Left cardiac atrium (tissue), 4 donors: ENCODE results near the gene ARAF. TPM values are rescaled to one million over a fixed set of nuclear protein-coding genes. Genes with fewer than 3 reads are reported as not detected.

Source experiments
- ATAC-seq, 2 donors: fragments of 200-7000 bp; cut with Tn5 transposase; one replicate each; pipeline ENCODE4 v1.9.1; 2020; ENCODE audit warnings: mild to moderate bottlenecking in 2 of 2, moderate library complexity in 2 of 2
- DNase-seq: peaks from one replicate; pipeline ENCODE4 v3.0.0-alpha.2; 2020
- intact Hi-C, 2 donors: fragments of 100-400 bp; cut with DNase I; formaldehyde crosslinking; loops; one replicate each; pipeline versions ENCODE4 v1.14.1 to v1.15.1; 2022 to 2023
- total RNA-seq, 2 donors: library from RNA; stranded (reverse); fragmentation: NEBNext Ultra II Directional; extraction: Animal tissue kit (Norgen Biotek cat#: 25700); gene quantifications; one replicate each; pipeline ENCODE4 v1.2.1, GENCODE V29; 2021
- donor health status: DM: no; HTN: yes; CAD: no.
- donor health status: DM: no; HTN: yes; CAD: no; lungs with severe emphysema.
- donor health status: DM: yes; HTN: yes; CAD: no.
- donor health status: Dilated cardiomyopathy.

Gene ARAF
- total RNA-seq, 2 donors from 2014 or later = 64.4 to 75.0 TPM

DNA sequence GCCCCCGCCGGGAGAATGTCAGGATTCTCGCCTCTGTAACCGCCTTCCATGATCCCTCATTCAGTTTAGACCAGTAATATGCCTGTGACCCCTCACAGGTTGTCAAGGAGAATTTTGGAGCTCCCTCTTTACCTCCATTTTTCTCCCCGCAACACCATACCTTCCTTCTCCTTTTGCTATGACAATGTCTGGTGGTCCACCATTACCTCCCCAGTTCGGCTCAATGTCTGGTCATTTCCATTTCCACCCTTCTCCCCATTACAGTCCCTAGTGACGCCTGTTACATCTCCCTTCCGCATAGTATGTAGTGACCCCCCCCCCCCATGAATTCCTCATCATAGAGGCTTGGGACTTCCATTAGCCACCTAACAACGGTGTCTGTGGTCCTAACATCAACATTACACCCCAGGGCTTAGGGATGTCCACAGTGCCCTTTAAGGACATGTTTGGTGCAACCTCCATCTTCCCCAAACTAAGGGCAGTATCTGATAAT, 700 bp downstream of the ARAF start:
- intact Hi-C loops = loop anchor here (5.0 to 10.0 kb wide), 2 partner anchors 63 to 81 kb away; partner anchors contain the start of gene CFP (in 1 of the 2)
- DNase-seq (no peak), ATAC-seq (no peak)

DNA sequence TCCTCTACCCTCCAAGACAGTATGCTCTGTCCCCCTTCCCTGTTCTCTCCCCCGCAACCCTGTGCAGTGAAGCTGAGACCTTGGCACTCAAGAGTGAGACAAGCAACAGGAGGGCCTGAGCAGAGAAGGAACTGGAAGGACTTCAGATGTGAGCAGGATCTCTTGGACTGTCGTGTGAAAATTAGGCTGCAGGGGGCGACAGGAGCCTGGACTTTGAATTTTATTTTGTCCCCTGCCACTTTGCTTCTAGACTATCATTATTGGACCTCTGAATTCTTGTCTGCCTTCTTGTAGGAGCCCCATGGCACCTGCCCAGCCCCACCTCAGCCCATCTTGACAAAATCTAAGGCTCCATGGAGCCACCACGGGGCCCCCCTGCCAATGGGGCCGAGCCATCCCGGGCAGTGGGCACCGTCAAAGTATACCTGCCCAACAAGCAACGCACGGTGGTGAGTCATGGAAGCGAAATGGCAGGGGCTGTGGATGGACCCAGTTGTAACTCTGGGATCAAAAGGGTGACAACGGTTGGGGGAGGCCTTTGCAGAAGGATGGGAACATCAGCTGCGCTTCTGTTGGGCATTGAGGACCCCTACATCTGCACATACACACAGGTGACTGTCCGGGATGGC, 1.7 kb downstream of the ARAF start:
- intact Hi-C loops = loop anchor here (5.0 to 10.0 kb wide), 2 partner anchors 62 to 80 kb away; partner anchors contain the start of gene CFP (in 1 of the 2)
- ATAC-seq (no peak), DNase-seq (no peak)

GRCh38 chrX:47563801-47564315, 2.9 kb downstream of the ARAF start:
- DNase-seq (no peak), ATAC-seq (no peak)
- intact Hi-C loops = loop anchor here (5.0 to 10.0 kb wide), 2 partner anchors 61 to 78 kb away; partner anchors contain the start of gene CFP (in 1 of the 2)

DNA sequence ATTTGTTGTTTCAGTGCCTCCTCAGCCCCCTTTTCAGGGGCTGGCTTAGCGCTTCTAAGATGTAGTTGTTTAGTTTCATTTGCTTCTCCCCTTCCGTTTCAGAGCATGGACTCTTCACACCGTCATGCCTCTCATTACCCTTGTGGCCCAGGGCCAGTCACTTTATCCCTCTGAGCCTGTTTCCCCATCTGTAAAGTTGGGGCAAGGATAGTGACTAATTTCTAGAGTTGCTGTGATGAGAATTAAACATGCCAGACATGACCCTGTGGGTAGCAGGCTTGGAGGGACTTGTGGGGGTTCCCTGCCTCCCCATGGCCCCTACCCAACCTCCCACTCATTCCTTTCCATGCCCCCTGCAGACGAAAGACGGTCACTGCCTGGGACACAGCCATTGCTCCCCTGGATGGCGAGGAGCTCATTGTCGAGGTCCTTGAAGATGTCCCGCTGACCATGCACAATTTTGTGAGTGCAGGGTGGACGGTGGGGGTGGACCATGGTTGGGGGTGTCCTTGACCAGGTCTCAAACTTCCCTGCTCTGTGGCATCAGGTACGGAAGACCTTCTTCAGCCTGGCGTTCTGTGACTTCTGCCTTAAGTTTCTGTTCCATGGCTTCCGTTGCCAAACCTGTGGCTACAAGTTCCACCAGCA, 3.6 kb downstream of the ARAF start:
- intact Hi-C loops = loop anchor here (5.0 to 10.0 kb wide), 2 partner anchors 60 to 78 kb away; partner anchors contain the start of gene CFP (in 1 of the 2)
- DNase-seq (no peak), ATAC-seq (no peak)

DNA sequence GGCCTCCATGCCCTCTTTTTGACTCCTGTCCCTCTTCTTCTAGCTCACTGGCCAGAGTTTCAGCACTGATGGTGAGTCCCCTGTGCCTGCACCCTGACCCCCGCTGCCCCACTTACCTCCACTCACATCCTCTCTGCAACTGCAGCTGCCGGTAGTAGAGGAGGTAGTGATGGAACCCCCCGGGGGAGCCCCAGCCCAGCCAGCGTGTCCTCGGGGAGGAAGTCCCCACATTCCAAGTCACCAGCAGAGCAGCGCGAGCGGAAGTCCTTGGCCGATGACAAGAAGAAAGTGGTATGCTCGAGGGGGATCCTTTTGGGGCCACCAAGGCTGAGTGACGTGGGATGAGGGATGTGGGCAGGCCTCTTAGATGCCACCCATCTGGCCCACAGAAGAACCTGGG, 5.8 kb downstream of the ARAF start:
- DNase-seq (no peak), ATAC-seq (no peak)
- intact Hi-C loops = loop anchor here in 1 of 2 donors (10.0 kb wide), 1 partner anchor 58 kb away; the partner anchor contains the start of gene CFP

DNA sequence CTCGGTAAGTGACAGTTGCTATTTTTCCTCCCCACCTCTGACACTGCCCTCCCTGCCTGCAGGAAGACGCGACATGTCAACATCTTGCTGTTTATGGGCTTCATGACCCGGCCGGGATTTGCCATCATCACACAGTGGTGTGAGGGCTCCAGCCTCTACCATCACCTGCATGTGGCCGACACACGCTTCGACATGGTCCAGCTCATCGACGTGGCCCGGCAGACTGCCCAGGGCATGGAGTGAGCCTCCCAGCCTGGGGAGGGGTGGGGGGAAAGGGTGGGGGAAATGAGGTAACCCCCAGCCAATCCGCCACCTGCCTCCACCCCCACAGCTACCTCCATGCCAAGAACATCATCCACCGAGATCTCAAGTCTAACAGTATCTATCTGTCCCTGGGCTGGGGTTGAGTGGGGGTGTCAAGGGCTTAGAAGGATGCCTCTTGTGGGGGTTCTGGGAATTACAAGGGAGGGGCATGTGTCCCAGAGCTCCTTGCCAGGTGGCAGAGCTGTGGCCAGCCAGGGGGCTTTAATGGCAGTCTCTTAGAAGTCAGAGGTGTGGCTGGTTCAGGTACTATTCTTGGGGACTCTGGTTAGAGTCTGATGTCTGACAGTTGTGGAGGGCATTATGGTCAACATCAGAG, 7.8 kb downstream of the ARAF start:
- intact Hi-C loops = loop anchor here in 1 of 2 donors (10.0 kb wide), 1 partner anchor 56 kb away; the partner anchor contains the start of gene CFP
- DNase-seq (no peak), ATAC-seq (no peak)

- intact Hi-C loops = no loop called here
- ATAC-seq = no peak
These were observed 9.8 kb downstream of the ARAF start for GRCh38 chrX:47570794-47571193.

DNA sequence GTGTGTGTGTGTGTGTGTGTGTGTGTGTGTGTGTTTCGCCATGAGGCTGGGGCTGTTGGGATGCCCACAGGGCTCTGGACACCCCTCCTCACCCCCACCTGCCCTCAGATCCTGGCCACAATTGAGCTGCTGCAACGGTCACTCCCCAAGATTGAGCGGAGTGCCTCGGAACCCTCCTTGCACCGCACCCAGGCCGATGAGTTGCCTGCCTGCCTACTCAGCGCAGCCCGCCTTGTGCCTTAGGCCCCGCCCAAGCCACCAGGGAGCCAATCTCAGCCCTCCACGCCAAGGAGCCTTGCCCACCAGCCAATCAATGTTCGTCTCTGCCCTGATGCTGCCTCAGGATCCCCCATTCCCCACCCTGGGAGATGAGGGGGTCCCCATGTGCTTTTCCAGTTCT, 10.2 kb downstream of the ARAF start:
- DNase-seq (no peak), ATAC-seq (no peak)
- intact Hi-C loops = no loop called here

More at GRCh38 chrX:47570794-47571193, 9.8 kb downstream of the ARAF start:
- no peak for DNase-seq

DNA sequence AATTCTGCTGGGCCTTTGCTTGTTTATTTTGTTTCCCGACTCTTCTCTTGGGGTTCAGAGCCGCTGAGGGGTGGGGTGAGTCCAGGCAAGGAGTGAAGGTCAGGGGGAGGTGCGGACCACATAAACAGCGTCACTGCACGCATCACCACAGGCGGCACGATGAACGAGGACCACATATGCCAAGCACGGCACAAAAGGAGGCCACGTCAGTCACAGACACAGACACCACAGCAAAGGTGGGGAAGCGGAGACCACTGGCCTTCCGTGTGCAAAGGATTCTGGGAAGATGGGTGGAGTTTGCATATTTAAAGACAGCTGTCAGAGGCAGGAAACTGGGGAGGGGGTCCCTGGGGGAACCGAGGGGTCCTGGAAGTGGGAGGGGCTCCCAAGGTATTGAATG, 10.9 kb downstream of the ARAF start:
- DNase-seq = no peak
- ATAC-seq = no peak

DNA sequence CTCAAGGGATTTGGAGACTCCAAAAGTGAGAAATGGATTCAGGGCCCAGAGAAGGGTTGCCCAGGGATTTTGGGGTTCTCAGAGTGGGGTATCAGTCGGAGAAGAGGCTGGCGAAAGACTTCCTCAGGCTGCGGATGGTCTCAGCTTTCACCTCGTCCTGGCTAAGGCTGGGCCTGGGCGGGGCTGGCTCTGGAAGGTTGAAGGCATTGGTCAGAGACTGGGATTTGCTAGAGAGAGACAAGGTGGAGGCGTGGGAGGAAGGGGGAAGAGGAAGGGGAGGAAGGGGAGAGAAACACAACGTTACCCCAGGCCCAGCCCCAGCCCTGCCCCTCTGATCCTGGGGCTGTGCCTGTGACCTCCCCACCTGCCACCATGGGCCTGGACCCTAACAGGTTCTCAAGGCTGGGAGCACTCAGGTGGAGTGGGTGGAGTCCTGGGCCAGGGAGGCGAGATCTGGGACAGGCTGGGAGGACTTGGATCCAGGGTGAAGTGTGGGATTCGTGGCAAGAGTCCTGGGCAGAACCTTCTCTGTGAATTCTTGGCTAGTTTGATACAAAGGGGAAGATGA, 11.9 kb downstream of the ARAF start:
- DNase-seq (no peak), ATAC-seq (peak in 1 of 2 donors; percentile 17)
- intact Hi-C loops = no loop called here

More for the DNA sequence above, 10.9 kb downstream of the ARAF start:
- intact Hi-C loops = no loop called here

- ATAC-seq (peak; percentile 53 to 80), DNase-seq (peak; percentile 62)
- intact Hi-C loops = no loop called here
These were observed 12.5 kb downstream of the ARAF start for GRCh38 chrX:47573341-47574075.

DNA sequence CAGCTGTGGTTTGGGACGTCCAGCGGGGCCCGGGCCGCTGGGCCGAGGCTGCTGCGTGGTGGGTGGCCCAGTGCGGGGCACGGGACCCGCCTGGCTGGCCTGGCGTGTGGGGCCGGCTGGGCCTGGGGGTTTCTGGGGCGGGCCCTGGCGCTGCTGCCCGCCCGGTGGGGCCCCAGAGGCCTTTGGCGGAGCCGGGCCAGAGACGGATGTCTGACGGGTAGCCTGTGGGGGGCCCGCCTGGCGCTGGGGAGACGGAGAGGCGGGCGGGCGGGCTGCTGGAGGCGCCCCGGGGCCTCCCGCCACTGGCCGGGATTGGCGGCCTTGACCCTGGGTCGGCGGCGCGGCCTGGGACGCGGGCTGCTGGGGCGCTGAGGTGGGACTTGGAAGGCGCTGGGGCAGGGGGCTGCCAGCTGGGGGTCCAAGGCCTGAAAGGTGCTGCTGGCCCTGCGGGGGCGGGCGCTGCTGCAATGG, 13.1 kb downstream of the ARAF start:
- DNase-seq (no peak), ATAC-seq (peak; percentile 44 to 50)
- intact Hi-C loops = no loop called here

- intact Hi-C loops = no loop called here
These were observed 13.7 kb downstream of the ARAF start for GRCh38 chrX:47574547-47575301.

GRCh38 chrX:47576021-47576898, 15.3 kb downstream of the ARAF start:
- DNase-seq (no peak), ATAC-seq (no peak)
- intact Hi-C loops = no loop called here

More at GRCh38 chrX:47574547-47575301, 13.7 kb downstream of the ARAF start:
- ATAC-seq = peak; percentile 4 to 23
- no peak for DNase-seq

DNA sequence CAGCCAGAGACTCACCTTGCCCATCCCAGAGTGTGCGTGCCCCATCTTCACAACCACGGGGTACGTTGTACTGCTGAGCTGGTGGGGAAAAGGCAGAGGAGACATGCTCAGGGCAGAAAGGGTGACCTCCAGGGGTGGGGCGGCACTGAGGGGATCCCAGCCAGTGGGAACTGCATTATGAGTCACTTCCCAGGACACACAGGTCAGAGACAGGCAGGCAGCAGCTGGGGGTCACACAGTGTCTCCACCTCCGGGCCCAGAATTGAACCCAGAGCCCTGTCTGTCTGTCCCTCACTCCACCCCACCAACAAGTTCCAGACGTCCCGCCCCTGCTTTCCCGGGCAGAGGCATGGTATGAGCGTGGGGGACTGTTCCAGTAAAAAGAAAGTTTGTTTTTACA, 16.4 kb downstream of the ARAF start:
- DNase-seq (no peak), ATAC-seq (no peak)
- intact Hi-C loops = no loop called here

GRCh38 chrX:47577901-47578300, 16.9 kb downstream of the ARAF start:
- DNase-seq (no peak), ATAC-seq (no peak)
- intact Hi-C loops = no loop called here

GRCh38 chrX:47578692-47579091, 17.7 kb downstream of the ARAF start:
- intact Hi-C loops = no loop called here
- no peak for DNase-seq
- no peak for ATAC-seq
